ENCODE measurements around the gene CRCP.
A peak's percentile ranks its signal among the peaks of the same experiment; 100 is the strongest.
"Not testable (repeated sequence)": the region's sequence is repeated elsewhere in the genome, so short reads cannot be mapped to it uniquely, and the experiment has no call there.

The CRCP gene

GRCh38 chr7:66123175-66123528 is 8.5 kb downstream of the CRCP start:
- Histone ChIP-seq H3K27ac (ENCODE audit: low read length, poor library complexity, severe bottlenecking) (no peak overlapping the region), H3K27me3 (ENCODE audit: control insufficient read depth in 1 of 2, insufficient read depth in 1 of 2, low read length in 2 of 2) (no peaks in the 10 kb centered on the region), H3K9me3 (ENCODE audit: control insufficient read depth, low read length) (no peaks in the 10 kb centered on the region), H3K4me1 (ENCODE audit: control insufficient read depth, insufficient read depth, low read depth, low read length) (peaks cover 1% of the 10 kb centered on the region), H2AK5ac (ENCODE audit: low read length, severe bottlenecking) (no peak overlapping the region), H2BK15ac (ENCODE audit: low read depth, poor library complexity, severe bottlenecking) (no peak overlapping the region), H3K4me2 (ENCODE audit: low read length, poor library complexity, severe bottlenecking) (no peak overlapping the region), H3K4me3 (ENCODE audit: insufficient read depth in 1 of 2, low read depth in 1 of 2, low read length in 2 of 2) (no peak overlapping the region), H2AFZ (ENCODE audit: low read depth, low read length) (no peak overlapping the region), H4K8ac (ENCODE audit: low read length) (no peak overlapping the region), H4K91ac (ENCODE audit: low read length) (no peak overlapping the region), H2BK120ac (ENCODE audit: low read depth, low read length) (no peak overlapping the region), H3K36me3 (ENCODE audit: control insufficient read depth in 1 of 2, insufficient read depth in 2 of 2, low read depth in 1 of 2, low read length in 2 of 2) (peaks cover 4 to 16% of the 10 kb centered on the region in 2 experiments), H3K23ac (ENCODE audit: low read length in 2 of 2) (no peak overlapping the region), H3K9ac (ENCODE audit: low read length) (no peak overlapping the region), H2BK12ac (ENCODE audit: low read length in 2 of 2) (no peak overlapping the region), H3K4ac (ENCODE audit: low read depth in 1 of 2, low read length in 2 of 2) (no peak overlapping the region), H3K18ac (ENCODE audit: low read depth in 1 of 2, low read length in 2 of 2) (no peak overlapping the region), H3K14ac (ENCODE audit: low read length in 2 of 2) (no peak overlapping the region), H3K79me1 (replicated peaks; ENCODE audit: low read length, poor library complexity, severe bottlenecking) (no peaks in the 10 kb centered on the region), H2BK5ac (ENCODE audit: low read depth, low read length, poor library complexity, severe bottlenecking) (no peak overlapping the region)
- WGBS = 98% methylated on average over 8 of the region's 9 CpGs
- DNase-seq = no peak

GRCh38 chr7:66124569-66124861 is 9.9 kb downstream of the CRCP start:
- not testable (repeated sequence) for DNase-seq; H3K14ac ChIP-seq (ENCODE audit: low read length in 2 of 2); H2BK120ac ChIP-seq (ENCODE audit: low read depth, low read length); H4K91ac ChIP-seq (ENCODE audit: low read length); H4K8ac ChIP-seq (ENCODE audit: low read length); H3K27ac ChIP-seq (ENCODE audit: low read length, poor library complexity, severe bottlenecking); H2BK15ac ChIP-seq (ENCODE audit: low read depth, poor library complexity, severe bottlenecking); H3K79me1 ChIP-seq (replicated peaks; ENCODE audit: low read length, poor library complexity, severe bottlenecking); H3K9me3 ChIP-seq (ENCODE audit: control insufficient read depth, low read length); H3K4me3 ChIP-seq (ENCODE audit: insufficient read depth in 1 of 2, low read depth in 1 of 2, low read length in 2 of 2); H2AK5ac ChIP-seq (ENCODE audit: low read length, severe bottlenecking); H3K27me3 ChIP-seq (ENCODE audit: control insufficient read depth in 1 of 2, insufficient read depth in 1 of 2, low read length in 2 of 2); H3K9ac ChIP-seq (ENCODE audit: low read length); H2AFZ ChIP-seq (ENCODE audit: low read depth, low read length); H2BK5ac ChIP-seq (ENCODE audit: low read depth, low read length, poor library complexity, severe bottlenecking); H3K4ac ChIP-seq (ENCODE audit: low read depth in 1 of 2, low read length in 2 of 2); H2BK12ac ChIP-seq (ENCODE audit: low read length in 2 of 2); H3K4me1 ChIP-seq (ENCODE audit: control insufficient read depth, insufficient read depth, low read depth, low read length); H3K23ac ChIP-seq (ENCODE audit: low read length in 2 of 2); H3K18ac ChIP-seq (ENCODE audit: low read depth in 1 of 2, low read length in 2 of 2); H3K4me2 ChIP-seq (ENCODE audit: low read length, poor library complexity, severe bottlenecking)
- 100% methylated on average over 5 of the region's 5 CpGs for WGBS
- peaks cover 0 to 13% of the 10 kb centered on the region in 2 experiments for H3K36me3 ChIP-seq (ENCODE audit: control insufficient read depth in 1 of 2, insufficient read depth in 2 of 2, low read depth in 1 of 2, low read length in 2 of 2)

DNA sequence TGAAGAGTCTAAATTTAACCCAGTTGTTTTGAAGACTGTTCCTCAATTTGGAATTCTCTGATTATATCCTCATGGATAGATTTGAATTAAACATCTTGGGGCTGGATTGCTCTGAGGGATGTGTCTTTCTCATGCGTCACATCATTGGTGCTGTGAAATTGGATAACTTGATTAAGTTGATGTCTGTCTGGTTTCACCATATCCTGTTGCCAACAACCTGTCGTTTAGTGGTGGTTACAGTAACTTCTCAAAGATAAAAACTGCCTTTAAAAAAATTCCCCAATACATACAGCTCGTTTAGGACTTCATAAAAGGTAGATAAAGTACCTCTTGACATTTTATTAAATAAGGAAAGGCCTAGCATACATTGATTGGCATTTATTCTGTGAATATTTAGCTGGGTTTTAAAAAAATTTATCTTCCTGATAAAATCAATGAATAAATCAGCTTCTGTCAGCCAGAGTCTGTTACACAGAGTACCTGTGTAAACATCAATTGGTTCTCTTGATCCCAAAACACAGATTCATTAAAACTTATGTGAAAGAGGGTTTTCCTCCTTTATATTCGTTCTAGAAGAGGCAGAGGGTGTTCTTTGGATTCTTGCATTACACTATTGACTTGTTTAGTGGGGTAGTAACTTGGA is 10.5 kb downstream of the CRCP start:
- Histone ChIP-seq H3K4ac (ENCODE audit: low read depth in 1 of 2, low read length in 2 of 2) (no peak overlapping the region), H2BK120ac (ENCODE audit: low read depth, low read length) (no peak overlapping the region), H3K4me2 (ENCODE audit: low read length, poor library complexity, severe bottlenecking) (no peak overlapping the region), H3K27ac (ENCODE audit: low read length, poor library complexity, severe bottlenecking) (no peak overlapping the region), H2AFZ (ENCODE audit: low read depth, low read length) (no peak overlapping the region), H3K9ac (ENCODE audit: low read length) (peak overlapping the region; percentile 60), H2BK5ac (ENCODE audit: low read depth, low read length, poor library complexity, severe bottlenecking) (no peak overlapping the region), H3K4me3 (ENCODE audit: insufficient read depth in 1 of 2, low read depth in 1 of 2, low read length in 2 of 2) (no peak overlapping the region), H3K27me3 (ENCODE audit: control insufficient read depth in 1 of 2, insufficient read depth in 1 of 2, low read length in 2 of 2) (no peaks in the 10 kb centered on the region), H3K23ac (ENCODE audit: low read length in 2 of 2) (no peak overlapping the region), H2BK12ac (ENCODE audit: low read length in 2 of 2) (no peak overlapping the region), H4K8ac (ENCODE audit: low read length) (no peak overlapping the region), H4K91ac (ENCODE audit: low read length) (no peak overlapping the region), H3K4me1 (ENCODE audit: control insufficient read depth, insufficient read depth, low read depth, low read length) (peaks cover 1% of the 10 kb centered on the region), H3K18ac (ENCODE audit: low read depth in 1 of 2, low read length in 2 of 2) (no peak overlapping the region), H3K36me3 (ENCODE audit: control insufficient read depth in 1 of 2, insufficient read depth in 2 of 2, low read depth in 1 of 2, low read length in 2 of 2) (peaks cover 0 to 13% of the 10 kb centered on the region in 2 experiments), H3K79me1 (replicated peaks; ENCODE audit: low read length, poor library complexity, severe bottlenecking) (no peaks in the 10 kb centered on the region), H3K9me3 (ENCODE audit: control insufficient read depth, low read length) (no peaks in the 10 kb centered on the region), H2BK15ac (ENCODE audit: low read depth, poor library complexity, severe bottlenecking) (no peak overlapping the region), H2AK5ac (ENCODE audit: low read length, severe bottlenecking) (no peak overlapping the region), H3K14ac (ENCODE audit: low read length in 2 of 2) (no peak overlapping the region)
- DNase-seq = no peak
- 100% methylated on average over 2 of the region's 4 CpGs for WGBS

DNA sequence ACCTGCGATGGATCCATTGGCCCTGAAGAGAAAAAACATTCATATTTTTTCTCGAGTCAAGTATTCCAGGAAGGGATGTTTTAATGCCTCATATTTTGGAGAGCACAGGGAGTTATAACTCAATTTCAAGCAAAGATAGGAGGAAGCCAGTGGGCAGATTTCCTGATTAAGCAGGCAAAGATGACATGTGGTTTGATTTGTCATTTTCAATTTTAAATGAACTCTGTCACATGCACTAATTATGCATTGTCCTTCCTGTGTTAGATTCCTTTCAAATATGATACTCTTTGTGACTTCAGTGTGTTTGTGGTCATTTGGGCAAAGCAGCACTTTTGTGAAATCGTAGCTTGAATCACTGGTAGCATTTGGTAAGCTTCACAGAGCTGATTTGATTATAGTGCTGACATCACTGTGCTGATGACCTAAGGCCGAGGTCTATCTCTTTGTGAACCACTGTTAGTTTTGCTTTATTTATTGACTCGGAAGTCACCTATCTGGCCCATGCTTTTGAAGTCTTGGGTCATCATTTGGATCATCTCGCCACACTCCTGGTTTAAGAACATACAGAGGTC is 11.2 kb downstream of the CRCP start:
- H3K23ac ChIP-seq (ENCODE audit: low read length in 2 of 2); H2AFZ ChIP-seq (ENCODE audit: low read depth, low read length); H2BK12ac ChIP-seq (ENCODE audit: low read length in 2 of 2); H4K8ac ChIP-seq (ENCODE audit: low read length); H3K4ac ChIP-seq (ENCODE audit: low read depth in 1 of 2, low read length in 2 of 2); H4K91ac ChIP-seq (ENCODE audit: low read length); H3K9me3 ChIP-seq (ENCODE audit: control insufficient read depth, low read length); H3K18ac ChIP-seq (ENCODE audit: low read depth in 1 of 2, low read length in 2 of 2); DNase-seq; H2BK15ac ChIP-seq (ENCODE audit: low read depth, poor library complexity, severe bottlenecking); H2BK5ac ChIP-seq (ENCODE audit: low read depth, low read length, poor library complexity, severe bottlenecking); H3K4me1 ChIP-seq (ENCODE audit: control insufficient read depth, insufficient read depth, low read depth, low read length); H3K27me3 ChIP-seq (ENCODE audit: control insufficient read depth in 1 of 2, insufficient read depth in 1 of 2, low read length in 2 of 2); H3K27ac ChIP-seq (ENCODE audit: low read length, poor library complexity, severe bottlenecking); H3K4me2 ChIP-seq (ENCODE audit: low read length, poor library complexity, severe bottlenecking); H2AK5ac ChIP-seq (ENCODE audit: low read length, severe bottlenecking); H3K79me1 ChIP-seq (replicated peaks; ENCODE audit: low read length, poor library complexity, severe bottlenecking); H2BK120ac ChIP-seq (ENCODE audit: low read depth, low read length); H3K14ac ChIP-seq (ENCODE audit: low read length in 2 of 2): not testable (repeated sequence)
- H3K4me3 ChIP-seq (ENCODE audit: insufficient read depth in 1 of 2, low read depth in 1 of 2, low read length in 2 of 2) = peak overlapping the region in 1 of 2 experiments; percentile 36
- WGBS = 93% methylated on average over 5 of the region's 6 CpGs
- H3K9ac ChIP-seq (ENCODE audit: low read length) = peak overlapping the region; percentile 60
- peaks cover 1 to 20% of the 10 kb centered on the region in 2 experiments for H3K36me3 ChIP-seq (ENCODE audit: control insufficient read depth in 1 of 2, insufficient read depth in 2 of 2, low read depth in 1 of 2, low read length in 2 of 2)
